OCI-LY3 (cell line): ENCODE measurements around the gene PLIN4.

Experiments used
- H2AFZ ChIP-seq: fragments of 200-600, 300-600 bp; shearing (Covaris generic); 2 replicates; pipeline ENCODE4 v1.6.0; 2014; ENCODE audit warnings: antibody characterized with exemption, low read depth, low read length
- H3K27ac ChIP-seq: fragments of 200-600, 300-600 bp; sonication (generic); 2 replicates; pipeline ENCODE4 v1.5.1; 2014; ENCODE audit warnings: mild to moderate bottlenecking, low read length, moderate library complexity, mixed read lengths
- H3K27me3 ChIP-seq: fragments of 200-600, 300-600 bp; sonication (generic); 2 replicates; pipeline ENCODE4 v1.6.1; 2014; ENCODE audit warnings: low read depth, low read length, mixed read lengths
- H3K36me3 ChIP-seq: fragments of 200-600, 300-600 bp; sonication (generic); replicated peaks from 2 replicates; pipeline ENCODE3; 2014; ENCODE audit warnings: low read depth, low read length, mixed read lengths
- H3K4me1 ChIP-seq: fragments of 300-600, 200-600 bp; sonication (generic); 2 replicates; pipeline ENCODE4 v1.6.1; 2014; ENCODE audit warnings: low read length, mixed read lengths
- H3K4me2 ChIP-seq: fragments of 200-600, 300-600 bp; sonication (generic); 2 replicates; pipeline ENCODE4 v1.6.1; 2014; ENCODE audit warnings: low read length, mixed read lengths
- H3K4me3 ChIP-seq: fragments of 300-600, 200-600 bp; sonication (generic); 2 replicates; pipeline ENCODE4 v1.5.1; 2014; ENCODE audit warnings: antibody characterized with exemption, mild to moderate bottlenecking, low read length, moderate library complexity
- H3K79me2 ChIP-seq: fragments of 300-600, 200-600 bp; shearing (Covaris generic); 2 replicates; pipeline ENCODE4 v1.6.1; 2014; ENCODE audit warnings: mild to moderate bottlenecking, low read length, mixed read lengths
- H3K9ac ChIP-seq: fragments of 300-600, 200-600 bp; shearing (Covaris generic); 2 replicates; pipeline ENCODE4 v1.6.0; 2014; ENCODE audit warnings: mild to moderate bottlenecking, low read length, moderate library complexity
- H3K9me3 ChIP-seq: fragments of 200-600, 300-600 bp; shearing (Covaris generic); 2 replicates; pipeline ENCODE4 v1.6.1; 2014; ENCODE audit warnings: low read length, mixed read lengths; ENCODE audit not compliant: insufficient read depth
- H4K20me1 ChIP-seq: fragments of 200-600, 300-600 bp; sonication (generic); 2 replicates; pipeline ENCODE4 v1.6.1; 2016; ENCODE audit warnings: low read length, mixed read lengths; ENCODE audit not compliant: insufficient read depth
- CTCF ChIP-seq: fragments of 200-600, 300-600 bp; sonication (generic); IDR thresholded peaks from 2 replicates; pipeline ENCODE4 v1.5.1; 2014; ENCODE audit warnings: antibody characterized with exemption, low read length, low read depth
- EZH2phosphoT487 ChIP-seq: fragments of 200-600 bp; shearing (Covaris generic); IDR thresholded peaks from 2 replicates; pipeline ENCODE4 v1.6.1; 2018; ENCODE audit warnings: antibody characterized with exemption, mixed run types, low read depth

The PLIN4 gene

DNA sequence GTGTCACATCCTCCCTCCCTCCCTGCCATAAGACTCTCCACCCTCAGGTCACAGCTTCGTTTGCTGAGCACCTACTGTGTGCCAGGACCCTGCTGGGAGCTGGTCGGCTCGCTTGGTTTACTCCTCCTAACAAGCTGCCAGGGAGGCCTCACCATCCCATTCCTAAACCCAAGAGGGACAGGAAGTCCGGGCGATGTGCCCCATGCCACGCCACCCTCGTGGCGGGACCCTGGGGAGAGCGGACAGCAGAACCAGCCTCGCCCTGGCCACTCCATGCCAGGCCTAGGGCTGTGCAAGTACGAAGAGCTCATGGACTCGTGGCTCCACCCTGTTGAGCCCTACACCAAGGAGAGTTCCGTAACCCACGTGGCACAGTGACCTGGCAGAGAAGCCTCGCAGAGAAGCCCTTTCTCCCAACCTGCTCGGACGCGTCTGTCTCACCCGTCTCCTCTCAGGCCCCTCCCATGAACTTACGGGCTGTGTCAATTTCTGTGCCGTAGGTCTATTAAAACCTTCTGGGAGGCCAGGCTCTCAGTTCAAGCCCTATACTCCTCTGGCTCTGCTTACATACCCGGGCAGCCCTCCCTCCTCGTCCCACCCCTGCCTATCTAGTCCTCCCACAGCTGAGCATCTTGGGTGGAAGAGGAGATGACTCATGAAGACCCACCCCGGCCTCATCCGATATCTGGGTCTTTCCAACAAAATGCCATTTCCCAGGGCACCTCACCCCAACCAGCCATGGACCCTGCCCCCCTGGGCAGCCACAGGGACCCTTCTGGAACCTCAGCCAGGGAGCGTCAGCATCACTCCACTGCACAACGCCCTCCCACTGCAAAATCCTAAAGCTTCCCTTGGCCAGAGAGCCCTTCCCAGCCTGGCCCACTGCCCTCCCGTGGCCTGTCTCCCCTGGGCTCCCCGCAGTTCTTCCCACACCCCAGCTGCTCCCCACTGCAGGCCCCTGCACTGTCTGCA is 63.3 kb downstream of the PLIN4 start:
- peaks cover 11% of the 10 kb centered on the region for H3K4me1 ChIP-seq
- H3K9me3 ChIP-seq: no peaks in the 10 kb centered on the region
- no peak overlapping the region for H2AFZ ChIP-seq
- H3K9ac ChIP-seq: no peak overlapping the region
- no peak overlapping the region for H3K4me3 ChIP-seq
- H4K20me1 ChIP-seq: peaks cover 15% of the 10 kb centered on the region; the same call in 1 of the 2 replicates
- TF ChIP-seq EZH2phosphoT487 (no peak), CTCF (no peak)
- H3K79me2 ChIP-seq: peaks cover 9% of the 10 kb centered on the region
- peaks cover 7% of the 10 kb centered on the region for H3K36me3 ChIP-seq
- no peak overlapping the region for H3K27ac ChIP-seq
- H3K4me2 ChIP-seq: no peak overlapping the region
- no peaks in the 10 kb centered on the region for H3K27me3 ChIP-seq

DNA sequence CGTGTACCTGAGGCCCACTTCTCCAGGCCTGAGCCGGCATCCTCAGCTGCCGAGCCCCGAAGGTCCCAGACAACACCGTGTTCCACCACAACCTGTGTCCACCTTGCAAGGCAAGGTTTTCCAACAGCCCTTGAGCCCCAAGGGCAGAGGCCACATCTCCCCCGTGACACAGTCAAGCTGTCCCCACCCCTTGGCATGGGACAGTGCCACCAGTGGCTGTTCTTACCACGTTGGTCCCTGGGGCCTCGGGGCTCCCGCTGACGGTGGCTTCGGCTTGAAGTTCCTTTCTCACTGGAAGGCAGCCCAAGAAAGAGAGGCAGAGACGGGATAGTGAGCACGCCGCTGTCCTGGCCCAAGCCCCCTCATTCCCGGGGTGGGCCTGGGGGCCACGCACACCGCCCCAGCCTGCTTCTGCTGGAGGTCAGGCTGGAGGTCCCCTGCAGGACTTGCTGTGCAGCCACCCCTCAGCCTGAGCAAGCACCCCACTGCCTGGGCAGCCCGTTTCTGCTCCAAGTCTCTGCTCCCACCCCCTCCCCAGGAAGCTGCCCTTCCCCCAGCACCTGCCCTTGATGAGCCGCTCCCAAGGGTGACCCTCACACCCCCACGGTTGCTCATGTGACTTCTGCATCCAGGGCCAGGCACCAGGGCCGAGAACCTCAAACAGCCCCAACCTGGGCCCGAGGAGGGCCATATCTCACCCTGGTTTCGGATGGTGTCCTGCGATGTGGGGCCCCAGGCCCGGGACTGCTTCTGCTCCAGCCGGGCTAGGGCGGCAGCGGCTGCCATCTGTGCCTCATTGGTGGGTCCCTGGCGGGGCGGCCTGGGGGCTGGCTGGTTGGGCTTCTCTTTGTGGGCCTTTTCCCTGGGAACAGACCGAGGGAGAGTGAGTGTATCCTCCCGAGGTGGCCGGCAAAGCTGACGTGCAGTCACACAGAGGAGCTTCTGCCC is 64.8 kb downstream of the PLIN4 start:
- peaks cover 21% of the 10 kb centered on the region for H3K36me3 ChIP-seq
- peaks cover 9% of the 10 kb centered on the region for H3K79me2 ChIP-seq
- no peak overlapping the region for H3K4me2 ChIP-seq
- TF ChIP-seq CTCF: no peak
- no peak for TF ChIP-seq EZH2phosphoT487
- H4K20me1 ChIP-seq: peaks cover 15% of the 10 kb centered on the region; the same call in 1 of the 2 replicates
- H3K4me3 ChIP-seq: no peak overlapping the region
- H3K27me3 ChIP-seq: no peaks in the 10 kb centered on the region
- H2AFZ ChIP-seq: no peak overlapping the region
- H3K9ac ChIP-seq: no peak overlapping the region
- H3K27ac ChIP-seq: no peak overlapping the region
- no peaks in the 10 kb centered on the region for H3K9me3 ChIP-seq
- H3K4me1 ChIP-seq: peaks cover 11% of the 10 kb centered on the region

DNA sequence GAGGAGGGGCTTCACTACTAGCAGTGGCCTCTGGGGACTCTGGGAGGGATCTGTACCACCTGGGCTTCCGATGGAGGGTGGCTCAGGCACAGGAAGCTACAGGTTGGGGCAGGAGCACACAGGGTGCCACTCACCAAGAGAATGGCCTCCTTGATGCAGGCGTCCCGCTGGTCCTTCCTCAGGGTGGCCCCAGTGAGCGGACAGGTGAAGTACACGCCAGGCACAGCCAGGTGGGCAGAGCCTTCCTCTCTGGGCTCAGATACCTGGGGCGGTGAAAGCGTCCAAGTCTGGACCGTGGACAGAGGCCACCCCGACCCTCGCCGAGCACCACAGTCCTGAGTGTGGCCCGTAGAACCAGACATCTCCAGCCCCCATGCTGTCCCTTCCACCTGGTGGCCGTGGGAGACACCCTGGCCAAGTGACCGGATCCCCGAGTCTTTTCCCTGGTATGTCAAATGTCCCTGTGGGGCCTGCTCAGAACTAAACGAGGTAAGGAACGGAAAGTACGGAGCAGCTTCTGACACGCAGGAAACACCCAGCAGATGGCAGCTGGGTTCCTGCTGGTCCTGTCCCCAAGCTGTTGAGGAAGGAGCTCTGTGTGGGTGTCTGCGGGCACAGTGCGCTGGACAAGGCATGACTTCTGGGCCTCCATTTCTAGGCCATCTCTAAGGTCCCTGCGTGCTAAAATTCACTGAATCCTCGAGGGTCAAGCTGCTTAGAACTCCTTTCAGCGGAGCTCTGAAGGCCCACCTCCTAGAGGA is 65.9 kb downstream of the PLIN4 start:
- peaks cover 15% of the 10 kb centered on the region; the same call in 1 of the 2 replicates for H4K20me1 ChIP-seq

More for the DNA sequence above, 65.9 kb downstream of the PLIN4 start:
- no peaks in the 10 kb centered on the region for H3K9me3 ChIP-seq
- H3K4me3 ChIP-seq: no peak overlapping the region
- H3K9ac ChIP-seq: no peak overlapping the region
- H2AFZ ChIP-seq: no peak overlapping the region
- H3K27me3 ChIP-seq: no peaks in the 10 kb centered on the region
- no peak overlapping the region for H3K27ac ChIP-seq
- H3K36me3 ChIP-seq: peaks cover 32% of the 10 kb centered on the region
- peaks cover 9% of the 10 kb centered on the region for H3K79me2 ChIP-seq
- TF ChIP-seq CTCF: no peak
- peaks cover 8% of the 10 kb centered on the region for H3K4me1 ChIP-seq
- H3K4me2 ChIP-seq: no peak overlapping the region
